NCI-H2171 treated with DMSO at 0.1 percent for 48 hours (cell line): Measurements from ENCODE around the gene ITGB1BP1.
A peak's percentile ranks its signal among the peaks of the same experiment; 100 is the strongest.

Experiments used
- DNase-seq: peaks from one replicate; lab custom pipeline; 2025; lab: John Stamatoyannopoulos, UW

The ITGB1BP1 gene

DNA sequence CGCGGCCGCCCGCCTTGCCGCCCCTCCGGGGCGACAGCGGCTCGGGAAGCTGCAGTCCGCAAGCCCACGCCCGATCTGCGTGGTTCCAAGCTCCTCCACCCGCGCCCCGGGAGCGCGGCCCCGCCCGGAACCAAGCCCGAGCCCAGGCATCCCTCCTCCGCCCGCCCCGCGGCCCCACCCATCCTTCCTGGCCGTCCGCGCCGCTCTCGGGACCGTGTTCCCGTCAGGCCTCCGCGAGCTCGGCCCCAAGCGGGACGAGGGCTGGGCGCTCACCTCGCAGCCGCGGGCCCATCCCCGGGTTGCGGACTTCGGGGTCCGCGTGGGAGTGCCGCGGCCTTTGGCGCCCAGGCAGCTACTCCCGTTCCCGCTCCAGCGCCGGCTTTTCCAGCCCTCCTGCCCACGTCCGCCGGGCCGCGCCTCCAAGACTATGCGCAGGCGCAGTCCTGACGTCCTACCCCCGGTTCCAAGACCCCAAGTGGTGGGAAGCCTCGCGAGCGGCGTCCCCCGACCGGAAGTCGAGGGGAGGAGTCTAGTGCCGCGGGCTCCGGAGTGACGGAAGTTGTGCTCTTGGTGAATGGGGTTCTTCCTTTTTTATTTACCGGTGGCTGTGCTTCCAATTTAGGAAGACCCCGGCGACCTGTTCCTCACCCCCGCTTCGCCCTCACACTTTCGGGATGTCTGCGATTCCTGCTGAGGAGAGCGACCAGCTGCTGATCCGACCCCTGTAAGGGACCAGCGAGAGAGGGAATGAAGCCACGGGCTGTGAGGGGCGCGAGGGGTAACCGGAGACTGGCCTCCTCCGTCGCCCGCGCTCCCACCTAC is at the start of gene ITGB1BP1, which contains the start of gene CPSF3:
Gene ITGB1BP1 (minus strand): TSS at position 429 of the 822 bp plus-strand sequence. CDS start 4,831 bp downstream, outside the sequence.
Gene CPSF3 (plus strand): TSS at position 555 of the 822 bp plus-strand sequence. CDS start 120 bp downstream, at position 675.
- peak; percentile 100 for DNase-seq

DNA sequence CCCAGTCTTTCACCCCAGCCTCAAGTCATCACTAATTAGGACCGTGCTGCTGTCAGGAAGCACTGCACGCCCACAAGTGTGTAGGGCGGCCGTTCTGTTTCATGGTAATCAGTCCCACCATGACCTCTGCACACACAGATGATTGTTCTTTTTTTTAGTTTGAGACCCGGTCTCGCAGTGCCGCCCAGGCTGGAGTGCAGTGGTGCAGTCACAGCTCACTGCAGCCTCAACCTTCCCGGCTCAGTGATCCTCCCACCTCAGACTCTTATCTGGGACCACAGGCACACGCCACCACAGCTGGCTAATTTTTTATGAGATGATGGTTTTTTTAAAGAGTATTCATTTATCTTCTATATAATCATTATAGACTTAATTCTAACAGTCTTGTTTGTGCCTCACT is 49.2 kb upstream of the ITGB1BP1 start:
- no peak for DNase-seq

DNA sequence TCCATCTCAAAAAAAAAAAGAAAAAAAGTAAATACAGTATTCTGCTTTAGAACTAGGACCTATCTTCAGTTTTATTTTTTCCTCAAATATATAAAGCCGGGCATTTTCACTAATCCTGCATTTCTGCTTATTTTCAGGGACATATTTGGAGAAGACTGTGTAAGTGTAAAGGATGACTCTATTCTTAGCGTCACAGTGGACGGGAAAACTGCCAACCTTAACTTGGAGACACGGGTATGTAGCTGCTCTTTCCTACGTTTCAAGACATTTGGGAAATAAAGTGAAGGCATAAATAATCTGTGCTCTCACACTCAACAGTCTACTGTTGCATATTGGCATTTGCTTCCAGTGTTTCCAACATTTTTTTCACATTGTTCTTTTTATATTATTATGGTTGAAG is 47.9 kb upstream of the ITGB1BP1 start:
- DNase-seq = no peak

- no peak for DNase-seq
These were observed 44.4 kb upstream of the ITGB1BP1 start for GRCh38 chr2:9467687-9468086.

DNA sequence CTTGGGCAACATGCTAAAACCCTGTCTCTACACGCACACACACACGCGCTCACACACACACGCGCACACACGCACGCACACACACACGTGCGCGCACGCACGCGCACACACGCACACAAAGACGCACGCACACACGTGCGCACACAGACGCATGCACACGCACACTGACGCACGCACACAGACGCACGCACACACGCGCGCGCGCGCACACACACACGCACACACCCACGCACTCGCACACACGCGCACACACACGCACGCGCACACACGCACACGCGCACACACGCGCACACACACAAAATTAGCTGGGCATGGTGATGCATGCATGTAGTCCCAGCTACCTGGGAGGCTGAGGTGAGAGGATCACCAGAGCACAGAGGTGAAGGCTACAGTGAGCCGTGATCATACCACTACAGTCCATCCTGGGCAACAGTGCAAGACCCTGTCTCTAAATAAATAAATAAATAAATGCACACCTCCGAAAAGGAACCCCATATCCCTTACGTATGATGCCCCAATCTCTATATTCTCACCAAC is 42.9 kb upstream of the ITGB1BP1 start:
- DNase-seq = no peak

- no peak for DNase-seq
These were observed 41.8 kb upstream of the ITGB1BP1 start for GRCh38 chr2:9465170-9465569.

DNA sequence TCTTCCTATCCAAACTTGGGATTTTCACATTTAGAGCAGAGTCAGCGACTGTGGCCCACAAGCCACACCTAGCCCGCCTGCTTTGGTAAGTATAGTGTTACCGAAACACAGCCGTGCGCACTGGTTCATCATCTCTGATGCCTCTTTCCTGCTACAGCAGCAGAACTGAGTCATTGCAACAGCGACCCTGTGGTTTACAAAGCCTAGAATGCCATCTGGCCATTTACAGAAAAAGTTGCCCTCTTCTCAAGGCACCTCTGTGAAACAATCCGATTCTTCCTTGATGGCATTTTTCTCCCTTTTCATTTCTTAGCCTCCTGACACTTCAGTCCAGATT is 40.3 kb upstream of the ITGB1BP1 start:
- DNase-seq = peak; percentile 96

DNA sequence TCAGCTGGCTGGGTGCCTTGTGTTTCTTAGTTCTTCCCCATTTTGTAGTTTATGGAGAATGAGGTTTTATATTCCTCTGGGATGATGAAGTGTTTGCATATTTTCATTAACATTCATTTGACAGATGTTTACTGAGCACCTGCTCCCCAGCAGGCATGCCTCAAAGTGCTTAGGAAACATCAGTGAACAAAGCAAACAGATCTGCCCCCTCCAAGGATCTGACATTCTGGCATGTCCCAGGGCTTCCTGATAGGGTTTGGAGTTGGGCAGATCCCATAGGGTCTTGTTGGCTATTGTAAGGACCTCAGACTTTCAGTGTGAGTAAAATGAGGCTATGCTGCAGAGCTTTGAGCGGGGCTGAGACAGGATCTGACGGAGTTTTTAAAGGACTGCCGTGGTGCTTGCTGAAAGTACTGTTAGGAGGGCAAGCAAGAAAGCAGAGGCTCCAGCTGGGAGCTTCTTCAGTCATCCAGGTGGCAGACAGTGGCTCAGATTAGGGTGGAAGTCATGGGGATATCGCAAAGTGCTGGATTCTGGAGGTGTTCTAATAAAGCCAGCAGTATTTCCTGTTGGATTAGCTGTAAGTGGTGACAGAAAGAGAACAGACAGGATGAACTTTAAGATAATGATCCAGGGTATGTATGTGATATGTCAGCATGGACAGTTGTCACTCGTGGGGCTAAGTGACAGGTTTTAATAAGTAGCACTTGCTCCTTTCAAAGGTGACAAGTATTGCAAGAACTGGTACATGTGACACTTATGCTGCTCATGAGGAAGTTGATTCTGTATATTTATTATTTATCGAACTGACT is 39.8 kb upstream of the ITGB1BP1 start:
- DNase-seq = peak; percentile 94

GRCh38 chr2:9462313-9462712 is 39.0 kb upstream of the ITGB1BP1 start:
- peak; percentile 86 for DNase-seq

DNA sequence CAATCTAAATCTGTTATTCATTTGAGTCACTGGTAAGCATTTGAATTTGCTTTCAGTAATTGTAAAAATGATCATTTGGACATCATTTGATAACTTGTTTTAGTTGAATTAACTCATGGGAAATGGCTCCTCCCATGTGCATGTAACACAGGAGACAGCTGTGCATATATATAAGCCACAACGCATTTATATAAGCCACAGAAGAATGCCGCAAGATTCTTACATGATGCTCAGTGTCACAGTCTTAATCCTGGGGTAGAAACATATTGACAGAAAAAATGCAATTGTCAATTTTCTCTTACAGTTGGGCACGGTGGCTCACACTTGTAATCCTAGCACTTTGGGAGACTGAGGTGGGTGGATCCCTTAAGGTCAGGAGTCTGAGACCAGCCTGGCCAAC is 37.8 kb upstream of the ITGB1BP1 start:
- no peak for DNase-seq

DNA sequence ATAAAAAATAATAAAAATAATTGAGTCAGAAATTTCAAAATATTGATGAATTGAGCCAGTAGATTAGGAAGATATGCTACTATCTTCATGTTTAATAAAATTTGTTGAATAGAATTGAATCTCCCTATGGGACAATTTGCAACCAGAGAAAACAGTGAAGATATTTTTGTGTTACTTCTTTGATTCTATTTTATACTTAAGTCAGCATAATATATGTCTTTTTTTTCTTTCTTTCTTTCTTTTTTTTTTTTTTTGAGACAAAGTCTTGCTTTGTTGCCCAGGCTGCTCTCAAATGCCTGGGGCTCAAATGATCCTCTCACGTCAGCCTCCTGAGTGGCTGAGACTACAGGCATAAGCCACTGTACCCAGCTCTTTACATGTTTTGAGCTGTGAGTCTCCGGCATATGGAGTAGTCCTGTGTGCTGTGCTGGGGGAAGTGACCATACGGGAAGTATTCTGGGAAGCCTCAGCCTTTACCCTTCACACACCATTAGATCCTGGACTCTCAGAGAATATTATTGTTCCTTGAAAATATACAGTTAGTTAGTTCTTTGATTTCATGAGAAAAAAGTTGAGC is 37.2 kb upstream of the ITGB1BP1 start:
- no peak for DNase-seq

- DNase-seq = no peak
These were observed 27.9 kb upstream of the ITGB1BP1 start for GRCh38 chr2:9451231-9451630.

GRCh38 chr2:9445089-9445488 is 21.8 kb upstream of the ITGB1BP1 start:
- DNase-seq = no peak

DNA sequence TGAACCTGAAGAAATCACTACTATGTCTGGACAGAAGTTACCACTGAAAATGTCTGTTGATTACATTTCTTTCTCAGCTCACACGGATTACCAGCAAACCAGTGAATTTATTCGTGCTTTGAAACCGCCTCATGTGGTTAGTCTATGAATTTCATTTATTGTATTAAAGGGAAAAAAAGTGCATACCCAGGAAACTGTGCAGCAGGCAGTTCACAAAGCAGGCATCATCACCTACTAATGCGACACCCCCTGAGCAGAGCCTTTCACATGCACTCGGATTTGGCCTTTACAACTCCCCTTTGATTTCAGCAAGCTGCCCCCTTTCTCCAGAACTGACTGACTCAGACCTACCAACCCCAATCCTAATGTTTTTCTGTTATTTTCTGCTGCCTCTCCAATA is 20.2 kb upstream of the ITGB1BP1 start:
- DNase-seq = no peak

DNA sequence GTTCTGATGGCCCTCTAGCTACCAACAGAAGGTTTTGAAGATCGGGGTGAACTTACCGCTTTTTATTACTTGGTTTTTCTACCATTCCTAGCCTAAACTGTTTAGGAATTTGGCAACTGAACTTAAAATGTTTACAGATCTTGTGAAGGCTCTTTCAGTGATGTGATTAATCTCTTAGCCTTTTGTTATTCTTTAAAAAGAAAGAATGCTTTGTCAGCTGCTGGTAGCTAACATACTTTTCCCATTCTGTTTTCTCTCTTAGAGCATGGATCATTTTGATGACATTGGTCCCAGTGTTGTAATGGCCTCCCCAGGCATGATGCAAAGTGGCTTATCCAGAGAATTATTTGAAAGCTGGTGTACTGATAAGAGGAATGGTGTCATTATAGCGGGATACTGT is 18.2 kb upstream of the ITGB1BP1 start:
- no peak for DNase-seq

DNA sequence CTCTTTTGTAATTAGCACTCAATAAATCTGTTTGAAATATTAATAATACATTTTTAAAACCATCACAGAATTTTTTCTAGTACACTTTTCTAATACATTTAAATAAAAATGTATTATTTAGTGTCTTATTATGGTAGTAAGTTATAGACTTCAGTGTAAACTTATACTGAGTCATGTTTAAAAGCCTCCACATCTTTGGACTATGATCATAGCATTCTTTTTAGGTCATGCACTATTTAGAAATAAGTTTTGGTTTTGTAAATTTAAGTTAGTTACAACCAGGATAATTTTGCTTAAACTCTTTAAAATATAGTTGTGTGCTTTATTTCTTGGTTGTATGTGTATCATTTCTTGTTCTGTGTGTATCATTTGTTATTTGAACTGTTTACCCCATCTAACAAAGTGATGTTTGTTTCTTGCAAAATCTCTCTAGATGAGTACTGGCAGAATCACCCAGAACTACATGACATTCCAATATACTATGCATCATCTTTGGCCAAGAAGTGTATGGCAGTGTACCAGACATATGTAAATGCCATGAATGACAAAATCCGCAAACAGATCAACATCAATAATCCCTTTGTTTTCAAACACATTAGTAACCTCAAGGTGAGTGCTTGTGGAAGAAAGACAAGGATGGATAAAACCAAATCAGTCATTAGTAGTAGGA is 16.9 kb upstream of the ITGB1BP1 start:
- DNase-seq = no peak

DNA sequence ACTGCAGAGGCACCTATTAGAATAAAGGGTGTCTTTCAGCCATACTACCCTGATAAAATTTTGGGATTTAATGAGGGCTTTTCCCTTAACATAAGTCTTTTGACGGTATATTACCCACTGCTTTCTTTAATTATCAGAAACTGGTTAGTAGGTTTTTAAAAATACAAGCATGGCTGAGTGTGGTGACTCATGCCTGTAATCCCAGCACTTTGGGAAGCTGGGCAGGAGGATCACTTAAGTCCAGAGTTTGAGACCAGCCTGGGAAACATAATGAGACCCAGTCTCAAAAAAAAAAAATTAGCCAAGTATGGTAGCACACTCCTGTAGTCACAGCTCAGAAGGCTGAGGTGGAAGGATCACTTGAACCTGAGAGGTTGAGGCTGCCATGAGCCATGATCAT is 16.2 kb upstream of the ITGB1BP1 start:
- no peak for DNase-seq

GRCh38 chr2:9434489-9434888 is 11.2 kb upstream of the ITGB1BP1 start:
- DNase-seq = no peak

DNA sequence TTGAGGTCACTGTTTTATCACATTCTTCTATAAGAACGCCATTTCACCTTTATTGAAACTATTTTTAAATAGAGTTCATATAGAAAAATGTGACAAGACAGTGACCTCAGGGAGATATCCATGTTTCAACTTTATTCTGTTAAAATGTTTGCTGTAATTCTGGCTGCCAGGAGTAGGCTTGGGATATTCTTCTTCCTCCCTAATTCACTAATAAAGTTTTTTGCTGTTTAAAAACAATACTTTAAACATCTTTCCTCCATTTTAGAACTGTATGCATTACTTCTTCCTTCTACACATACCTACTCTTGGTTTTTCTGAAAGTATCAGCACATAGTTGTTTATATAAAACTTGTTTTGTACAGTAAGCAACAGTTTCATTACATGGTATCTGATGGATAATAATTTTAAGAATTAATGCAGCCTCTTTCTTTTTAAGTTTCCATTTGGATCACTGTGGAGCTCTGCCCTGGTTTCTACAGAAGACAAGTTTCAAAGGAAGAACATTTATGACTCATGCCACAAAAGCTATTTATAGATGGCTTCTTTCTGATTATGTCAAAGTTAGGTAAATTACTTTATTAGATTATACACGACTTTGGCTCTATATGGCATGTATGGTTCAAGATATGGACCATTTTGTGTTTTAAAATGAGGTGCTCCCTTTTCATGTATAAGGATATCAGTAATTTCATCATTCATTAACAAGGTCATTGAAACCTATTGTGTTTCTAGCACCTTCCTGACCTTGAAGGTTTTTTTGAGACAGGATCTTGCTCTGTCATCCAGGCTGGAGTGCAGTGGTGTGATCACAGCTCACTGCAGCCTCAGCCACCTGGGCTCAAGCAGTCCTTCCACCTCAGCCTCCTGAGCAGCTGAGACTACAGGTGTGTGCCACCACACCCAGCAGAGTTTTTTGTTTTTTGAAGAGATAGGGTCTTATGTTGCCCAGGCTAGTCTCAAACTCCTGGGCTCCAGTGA is 7.3 kb upstream of the ITGB1BP1 start:
- no peak for DNase-seq

GRCh38 chr2:9428965-9429577 is 5.7 kb upstream of the ITGB1BP1 start:
- no peak for DNase-seq
